Chondrocyte (in vitro differentiated cells): ENCODE data around the gene INO80. TPM values are rescaled to one million over a fixed set of nuclear protein-coding genes. Genes with fewer than 3 reads are reported as not detected.

ENCODE experiments used
- DNase-seq: peaks from one replicate; pipeline ENCODE4 v3.0.0; 2021; ENCODE audit warnings: mixed read lengths, low spot score
- H3K27ac Mint-ChIP-seq: one replicate; pipeline ENCODE4 v1.8.0; 2021; ENCODE audit warnings: mild to moderate bottlenecking, moderate library complexity, mixed read lengths; ENCODE audit not compliant: unreplicated experiment
- H3K27me3 Mint-ChIP-seq: 2 replicates; pipeline ENCODE4 v1.8.0; 2021; ENCODE audit warnings: low read depth, mixed read lengths
- H3K36me3 Mint-ChIP-seq: 2 replicates; pipeline ENCODE4 v1.8.0; 2021; ENCODE audit warnings: low read depth, mixed read lengths
- H3K4me1 Mint-ChIP-seq: 2 replicates; pipeline ENCODE4 v1.8.0; 2021; ENCODE audit warnings: low read depth, mild to moderate bottlenecking, mixed read lengths
- H3K4me3 Mint-ChIP-seq: one replicate; pipeline ENCODE4 v1.8.0; 2021; ENCODE audit warnings: mild to moderate bottlenecking, moderate library complexity, mixed read lengths; ENCODE audit not compliant: unreplicated experiment
- H3K9me3 Mint-ChIP-seq: 2 replicates; pipeline ENCODE4 v1.8.0; 2021; ENCODE audit warnings: low read depth, mixed read lengths
- total RNA-seq: library from RNA; stranded (reverse); gene quantifications from 3 replicates; pipeline ENCODE4 v1.2.1, GENCODE V29; 2021
- TF ChIP-seq, protein P1 (sequence below): fragments of 200-600 bp; sonication (generic); IDR thresholded peaks from 2 replicates; pipeline ENCODE4 v1.5.0; 2021; ENCODE audit warnings: antibody characterized with exemption, mild to moderate bottlenecking, moderate library complexity

The INO80 gene
- total RNA-seq, 1 donor from 2014 or later = 16.6 TPM

DNA sequence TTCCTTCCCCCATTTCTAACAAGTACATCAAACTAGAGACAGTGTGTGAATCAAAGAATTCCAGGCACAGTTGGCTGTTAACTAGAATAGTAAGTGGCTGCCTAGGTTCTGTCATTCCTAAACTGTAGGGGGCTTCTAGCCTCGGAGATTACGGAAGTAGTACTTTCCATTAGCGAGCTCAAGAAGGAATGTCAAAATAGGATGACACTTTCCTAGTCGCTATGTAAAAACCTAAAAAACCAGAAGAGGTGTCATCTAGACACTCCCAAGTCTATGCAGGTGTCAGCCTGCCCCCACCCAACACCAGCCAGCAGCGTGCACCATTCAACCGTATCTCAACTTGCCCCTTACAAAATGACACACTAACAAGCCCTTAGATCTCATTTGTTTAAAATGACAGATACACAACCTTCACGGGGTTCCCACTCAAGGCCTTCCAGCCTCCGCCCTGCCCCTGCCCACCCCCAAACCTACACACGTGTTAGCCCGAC, 874 bp downstream of the INO80 start:
- TF ChIP-seq, protein P1, sequence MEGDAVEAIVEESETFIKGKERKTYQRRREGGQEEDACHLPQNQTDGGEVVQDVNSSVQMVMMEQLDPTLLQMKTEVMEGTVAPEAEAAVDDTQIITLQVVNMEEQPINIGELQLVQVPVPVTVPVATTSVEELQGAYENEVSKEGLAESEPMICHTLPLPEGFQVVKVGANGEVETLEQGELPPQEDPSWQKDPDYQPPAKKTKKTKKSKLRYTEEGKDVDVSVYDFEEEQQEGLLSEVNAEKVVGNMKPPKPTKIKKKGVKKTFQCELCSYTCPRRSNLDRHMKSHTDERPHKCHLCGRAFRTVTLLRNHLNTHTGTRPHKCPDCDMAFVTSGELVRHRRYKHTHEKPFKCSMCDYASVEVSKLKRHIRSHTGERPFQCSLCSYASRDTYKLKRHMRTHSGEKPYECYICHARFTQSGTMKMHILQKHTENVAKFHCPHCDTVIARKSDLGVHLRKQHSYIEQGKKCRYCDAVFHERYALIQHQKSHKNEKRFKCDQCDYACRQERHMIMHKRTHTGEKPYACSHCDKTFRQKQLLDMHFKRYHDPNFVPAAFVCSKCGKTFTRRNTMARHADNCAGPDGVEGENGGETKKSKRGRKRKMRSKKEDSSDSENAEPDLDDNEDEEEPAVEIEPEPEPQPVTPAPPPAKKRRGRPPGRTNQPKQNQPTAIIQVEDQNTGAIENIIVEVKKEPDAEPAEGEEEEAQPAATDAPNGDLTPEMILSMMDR = peak; percentile 65
- Mint-ChIP-seq H3K36me3 (no peaks in the 10 kb centered on the region), H3K27me3 (no peaks in the 10 kb centered on the region), H3K4me3 (peak overlapping the region; percentile 82), H3K27ac (peak overlapping the region; percentile 97), H3K9me3 (no peaks in the 10 kb centered on the region), H3K4me1 (peaks cover 23% of the 10 kb centered on the region)
- no peak for DNase-seq

DNA sequence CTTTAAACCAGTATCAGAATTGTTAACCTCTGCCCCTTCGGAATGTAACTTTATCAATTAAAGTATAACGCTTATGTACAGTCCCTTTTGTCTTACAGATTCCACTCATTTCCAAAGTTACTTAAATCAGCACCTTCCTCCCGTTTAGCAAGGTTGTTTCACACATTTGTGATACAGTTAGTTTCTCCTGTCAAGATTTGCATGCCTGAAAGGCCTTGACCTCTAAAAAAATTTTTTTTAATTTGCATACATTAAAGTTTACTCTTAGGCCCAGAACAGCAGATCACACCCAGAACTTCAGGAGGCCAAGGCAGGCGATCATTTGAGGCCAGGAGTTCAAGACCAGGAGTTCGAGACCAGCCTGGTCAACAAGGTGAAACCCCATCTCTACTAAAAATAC, 9.1 kb downstream of the INO80 start:
- Mint-ChIP-seq H3K4me1 (peaks cover 33% of the 10 kb centered on the region), H3K27ac (no peak overlapping the region), H3K4me3 (no peak overlapping the region), H3K27me3 (no peaks in the 10 kb centered on the region), H3K9me3 (no peaks in the 10 kb centered on the region), H3K36me3 (no peaks in the 10 kb centered on the region)
- TF ChIP-seq, protein P1 = no peak
- DNase-seq = no peak

DNA sequence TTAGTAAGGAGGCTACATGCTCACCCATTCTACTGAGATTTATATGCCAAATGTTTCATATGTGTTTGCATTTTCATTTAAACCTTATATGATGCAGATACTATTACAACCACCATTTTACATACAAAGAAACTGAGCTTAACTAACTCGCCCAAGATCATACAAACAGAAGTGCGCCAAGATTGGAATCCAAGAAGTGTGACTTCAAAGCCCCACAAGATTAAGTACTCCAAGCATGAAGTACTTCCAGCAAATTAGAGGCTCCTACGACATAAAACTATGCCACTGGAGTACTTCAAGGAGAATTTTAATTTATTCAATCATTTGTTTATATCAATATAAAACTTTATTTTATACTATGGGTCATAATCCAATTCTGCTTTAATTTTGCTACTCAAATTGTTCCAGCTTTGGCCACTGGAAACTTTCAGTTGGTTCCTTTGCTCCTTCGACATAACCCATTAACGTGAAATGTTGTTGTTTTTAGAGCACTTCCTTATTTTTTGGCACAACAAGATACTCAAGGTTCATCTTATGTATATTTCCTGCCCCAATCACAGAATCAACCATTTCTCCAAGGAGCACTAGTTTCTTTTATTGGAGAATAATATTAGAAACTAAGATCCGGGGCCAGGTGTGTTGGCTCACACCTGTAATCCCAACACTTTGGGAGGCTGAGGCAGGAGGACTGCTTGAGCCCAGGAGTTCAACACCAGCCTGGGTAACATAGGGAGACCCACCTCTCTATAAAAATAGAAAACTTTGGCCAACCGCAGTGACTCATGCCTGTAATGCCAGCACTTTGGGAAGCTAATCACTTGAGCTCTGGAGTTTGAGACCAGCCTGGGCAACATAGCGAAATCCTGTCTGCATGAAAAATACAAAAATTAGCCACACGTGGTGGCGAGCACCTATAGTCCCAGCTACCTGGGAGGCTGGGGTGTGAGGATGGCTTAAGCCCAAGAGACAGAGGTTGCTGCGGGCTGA, 10.4 kb downstream of the INO80 start:
- no peak overlapping the region for H3K4me3 Mint-ChIP-seq
- H3K36me3 Mint-ChIP-seq = peaks cover 2% of the 10 kb centered on the region
- peaks cover 36% of the 10 kb centered on the region for H3K4me1 Mint-ChIP-seq
- no peaks in the 10 kb centered on the region for H3K9me3 Mint-ChIP-seq
- H3K27ac Mint-ChIP-seq = peak overlapping the region; percentile 36
- DNase-seq = no peak
- TF ChIP-seq, protein P1 = no peak
- H3K27me3 Mint-ChIP-seq = no peaks in the 10 kb centered on the region

DNA sequence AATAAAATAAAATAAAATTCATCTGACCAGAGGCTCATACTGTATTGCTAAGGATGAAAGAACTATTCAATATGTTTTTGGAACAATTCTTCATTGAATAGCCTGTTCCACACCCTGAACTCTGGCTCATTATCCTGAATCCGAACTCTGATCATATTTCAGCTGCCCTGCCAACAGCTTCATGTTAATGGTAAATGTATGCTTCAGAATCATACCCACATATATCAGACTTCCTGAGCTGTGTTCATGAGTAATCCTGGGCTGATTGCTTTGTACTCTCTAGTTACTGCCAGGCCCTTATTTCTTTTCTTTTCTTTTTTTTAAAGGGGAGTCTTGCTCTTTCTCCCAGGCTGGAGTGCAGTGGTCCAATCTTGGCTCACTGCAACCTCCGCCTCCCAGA, 11.8 kb downstream of the INO80 start:
- Mint-ChIP-seq H3K27me3 (no peaks in the 10 kb centered on the region), H3K27ac (peak overlapping the region; percentile 85), H3K4me3 (no peak overlapping the region), H3K9me3 (no peaks in the 10 kb centered on the region), H3K4me1 (peaks cover 36% of the 10 kb centered on the region), H3K36me3 (peaks cover 2% of the 10 kb centered on the region)
- TF ChIP-seq, protein P1 = no peak
- no peak for DNase-seq

DNA sequence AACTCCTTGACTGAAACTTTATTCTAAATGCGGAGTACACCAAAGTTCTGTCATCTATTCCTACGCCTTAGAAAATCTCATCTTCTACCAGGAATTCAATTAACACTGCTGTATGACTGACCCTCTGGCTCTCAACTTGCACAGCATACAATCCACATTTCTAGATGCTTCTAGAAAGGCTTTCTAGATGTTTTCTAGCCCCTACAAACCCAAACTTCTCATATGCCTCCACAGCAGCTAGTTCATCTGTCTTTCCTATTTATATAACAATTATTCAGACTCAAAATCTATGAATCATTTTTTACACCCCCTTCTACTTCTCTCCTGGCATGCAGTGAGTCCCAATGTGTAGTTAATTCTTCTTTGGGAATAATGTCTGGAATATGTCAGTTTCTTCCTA, 13.2 kb downstream of the INO80 start:
- TF ChIP-seq, protein P1 = no peak
- H3K9me3 Mint-ChIP-seq = no peaks in the 10 kb centered on the region
- DNase-seq = no peak
- H3K27ac Mint-ChIP-seq = peak overlapping the region; percentile 23
- H3K36me3 Mint-ChIP-seq = peaks cover 2% of the 10 kb centered on the region
- H3K27me3 Mint-ChIP-seq = no peaks in the 10 kb centered on the region
- peaks cover 32% of the 10 kb centered on the region for H3K4me1 Mint-ChIP-seq
- H3K4me3 Mint-ChIP-seq = no peak overlapping the region
